HG03520 (cell line): Measurements from ENCODE around the gene CST11.

Source experiments
- ATAC-seq: cut with Tn5 transposase; IDR thresholded peaks from one replicate; pipeline ENCODE4 v1.9.1; 2021; ENCODE audit warnings: mild to moderate bottlenecking, moderate library complexity; ENCODE audit not compliant: unreplicated experiment

Gene CST11

DNA sequence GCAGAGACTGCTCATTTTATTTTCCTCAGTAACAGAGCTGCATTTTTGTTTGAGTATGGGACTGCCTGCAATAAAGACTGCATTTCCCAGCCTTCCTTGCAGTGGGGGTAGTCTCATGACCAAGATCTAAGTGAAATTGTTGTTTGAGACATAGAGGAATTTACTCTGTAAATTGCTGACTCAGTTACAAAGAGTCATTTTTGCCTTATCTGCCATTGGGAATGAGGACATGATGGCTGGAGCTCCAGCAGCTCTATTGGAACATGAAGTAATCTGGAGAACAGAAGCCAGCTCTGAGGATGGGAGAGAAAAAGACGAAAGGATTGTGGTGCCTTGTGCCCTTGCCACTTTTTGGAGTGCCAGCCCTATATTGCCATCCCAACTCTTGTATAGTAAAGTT, 2.1 kb upstream of the CST11 start:
- ATAC-seq = no peak

DNA sequence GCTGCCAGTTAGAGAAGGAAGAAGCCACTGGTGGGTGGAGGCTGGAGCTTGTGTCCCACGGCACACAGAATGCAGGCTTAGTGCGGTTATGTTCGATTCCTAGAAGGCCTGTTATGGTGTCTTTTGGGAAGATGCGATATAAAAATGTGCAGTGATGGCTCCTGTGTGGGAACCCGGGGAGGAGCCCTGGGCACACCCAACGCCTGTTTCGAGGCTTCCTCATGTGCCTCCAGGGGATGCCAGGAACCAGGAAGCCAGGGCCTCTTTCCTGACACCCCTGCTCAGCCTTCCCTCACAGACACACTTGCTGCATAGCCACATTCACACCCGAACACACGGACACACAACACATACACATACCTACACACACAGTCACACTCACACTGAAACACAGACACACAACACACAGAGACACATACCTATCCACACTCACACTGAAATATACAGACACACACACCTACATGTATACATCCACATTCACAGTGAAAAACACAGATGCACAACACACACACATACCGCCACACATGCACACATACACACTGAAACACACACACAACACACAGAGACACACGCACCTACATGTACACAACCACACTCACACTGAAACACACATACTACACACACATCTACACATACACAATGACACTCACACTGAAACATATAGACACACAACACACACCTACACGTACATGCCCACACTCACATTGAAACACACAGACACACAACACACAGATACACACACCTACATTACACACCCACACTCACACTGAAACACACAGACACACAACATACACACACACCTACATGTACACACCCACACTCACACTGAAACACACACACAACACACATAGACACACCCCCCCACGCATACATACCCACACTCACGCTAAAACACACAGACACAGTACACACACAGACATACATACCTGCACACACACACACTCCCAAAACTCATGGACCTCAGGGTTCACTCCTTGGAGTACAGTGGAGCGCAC, 1.2 kb upstream of the CST11 start:
- ATAC-seq = no peak

DNA sequence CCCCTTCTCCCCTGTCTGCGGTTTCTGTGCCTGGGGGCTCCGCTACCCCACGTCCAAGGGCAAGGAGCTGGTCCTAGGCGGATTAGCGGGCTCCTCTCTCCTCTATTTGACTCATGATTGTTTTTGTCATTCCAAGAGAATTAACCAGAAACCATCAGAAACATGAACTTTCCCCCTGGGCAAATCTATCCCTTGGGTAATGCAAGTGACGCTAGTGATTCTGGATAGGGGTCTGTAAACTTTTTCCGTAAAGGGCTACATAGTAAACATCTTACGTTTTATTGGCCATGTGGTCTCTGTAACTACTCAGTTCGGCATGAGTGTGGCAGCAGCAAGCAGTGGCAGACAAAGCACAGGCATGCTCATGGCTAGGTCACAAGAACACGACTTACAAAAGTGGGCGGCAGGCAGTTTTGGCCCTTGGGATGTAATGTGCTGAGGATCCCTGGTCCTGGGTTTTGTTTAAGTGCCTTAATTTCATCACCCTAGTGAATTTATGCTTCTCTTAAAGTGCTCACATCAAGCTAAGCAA, 654 bp downstream of the CST11 start:
- ATAC-seq = no peak

DNA sequence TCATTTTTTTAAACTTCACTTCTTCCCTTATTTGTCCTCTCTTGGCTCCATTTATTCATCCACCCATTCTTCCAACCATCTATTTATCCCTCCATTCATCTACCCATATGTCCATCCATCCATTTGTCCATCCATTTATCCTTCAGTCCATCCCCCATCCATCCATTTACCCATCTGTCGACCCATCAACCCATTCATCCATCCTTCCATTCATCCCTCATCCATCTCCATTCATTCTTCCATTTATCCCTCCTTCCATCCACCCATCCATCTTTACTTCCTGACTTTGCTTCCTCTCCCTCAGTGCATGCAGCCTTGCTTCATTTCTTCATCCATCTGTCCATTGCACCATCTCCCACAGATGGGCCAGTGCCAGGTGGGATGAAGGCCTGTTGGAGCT, 1.8 kb downstream of the CST11 start:
- no peak for ATAC-seq

- ATAC-seq = no peak
Measured at GRCh38 chr20:23449421-23449820, 3.3 kb downstream of the CST11 start.

GRCh38 chr20:23448167-23448566, 4.5 kb downstream of the CST11 start:
- no peak for ATAC-seq

DNA sequence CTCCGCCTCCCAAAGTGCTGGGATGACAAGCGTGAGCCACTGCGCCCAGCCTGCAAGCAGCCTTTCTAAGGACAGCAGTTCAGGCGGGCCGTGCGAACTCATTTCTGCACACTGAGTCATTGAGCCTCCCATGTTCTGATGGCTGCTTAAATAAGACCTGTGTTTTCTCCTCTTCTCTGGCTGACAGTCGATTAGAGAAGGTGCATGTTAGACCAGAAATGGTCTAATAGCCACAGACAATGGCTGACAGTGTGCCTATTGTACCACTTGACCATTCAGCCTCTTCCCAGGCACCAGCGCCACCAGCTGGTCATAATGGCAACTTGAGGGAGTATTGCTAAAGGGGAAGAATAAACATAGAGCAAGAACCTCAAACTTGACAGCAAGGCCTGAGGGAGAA, 6.2 kb downstream of the CST11 start:
- no peak for ATAC-seq

- ATAC-seq = no peak
Measured at GRCh38 chr20:23445596-23446217, 7.0 kb downstream of the CST11 start.

DNA sequence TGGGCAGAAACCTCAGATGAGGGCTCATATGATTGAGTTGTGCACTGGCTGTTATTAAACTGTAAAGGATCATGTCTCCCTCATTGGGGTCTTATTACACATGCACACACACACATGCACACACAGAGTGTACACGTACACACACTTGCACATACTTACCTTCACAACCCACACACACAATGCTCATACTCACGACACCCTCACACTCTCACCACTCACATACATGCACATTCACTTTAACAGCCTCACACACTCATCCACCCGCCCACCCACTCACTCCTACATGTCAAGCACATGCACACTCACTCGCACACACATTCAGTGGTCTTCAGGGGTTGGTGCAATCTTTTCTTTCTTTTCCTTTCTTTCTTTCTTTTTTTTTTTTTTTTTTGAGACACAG, 7.8 kb downstream of the CST11 start:
- ATAC-seq = no peak

DNA sequence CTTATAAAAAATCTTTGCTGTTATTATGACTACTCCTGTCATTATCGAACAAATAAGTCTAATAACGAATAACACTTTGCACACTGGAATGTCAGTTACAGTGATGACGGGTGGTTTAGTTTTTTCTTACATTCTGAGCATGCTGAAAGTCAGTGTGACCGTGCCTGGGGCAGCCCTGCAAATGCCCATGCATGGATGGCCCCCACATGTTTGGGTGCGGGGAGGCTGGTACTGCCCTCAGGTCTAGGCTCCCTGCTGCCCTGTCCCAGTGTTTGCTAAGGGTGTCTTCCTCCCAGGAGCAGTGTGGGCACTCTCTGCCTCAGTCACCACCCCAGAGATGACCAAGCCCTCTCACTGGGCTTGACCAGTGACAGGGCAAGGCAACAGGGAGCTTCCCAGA, 10.2 kb downstream of the CST11 start:
- ATAC-seq = no peak

DNA sequence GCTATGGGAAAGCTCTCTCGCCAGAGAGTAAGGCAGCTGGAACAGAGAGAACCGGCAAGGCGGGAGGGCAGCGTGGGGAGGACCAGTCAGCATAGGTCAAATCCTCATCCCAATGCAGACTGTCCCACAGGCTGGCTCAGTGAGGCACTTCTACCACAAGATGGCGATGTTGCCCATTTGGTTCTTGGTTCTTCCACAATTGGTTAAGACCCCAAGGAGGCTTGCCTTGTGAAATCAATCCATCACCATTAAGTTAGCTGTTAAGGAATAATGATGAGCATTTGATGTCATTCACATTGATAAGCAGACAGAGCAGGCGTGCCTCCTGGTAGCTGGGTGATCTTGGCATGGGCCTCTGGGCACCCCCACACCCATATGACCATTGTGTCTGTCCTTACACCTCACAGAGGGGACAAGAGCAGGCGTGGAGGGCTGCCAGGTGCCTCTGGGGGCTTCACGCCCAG, 10.8 kb downstream of the CST11 start:
- ATAC-seq = peak; percentile 72

DNA sequence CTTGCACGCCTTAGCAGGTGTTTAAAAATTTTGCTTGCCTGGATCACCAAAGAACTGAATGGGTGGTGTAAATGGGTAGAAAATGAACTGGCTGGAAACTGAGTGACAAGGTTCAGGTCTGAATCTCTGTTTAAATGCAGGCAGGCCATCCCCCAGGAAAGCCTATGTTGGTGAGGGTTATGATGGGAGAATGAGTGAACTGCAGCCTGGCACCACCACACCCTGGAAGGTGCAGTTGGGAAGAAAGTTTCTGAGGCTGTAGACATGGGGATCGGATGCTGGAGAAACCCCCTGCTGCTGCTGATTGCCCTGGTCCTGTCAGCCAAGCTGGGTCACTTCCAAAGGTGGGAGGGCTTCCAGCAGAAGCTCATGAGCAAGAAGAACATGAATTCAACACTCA, 12.7 kb downstream of the CST11 start:
- ATAC-seq = no peak

DNA sequence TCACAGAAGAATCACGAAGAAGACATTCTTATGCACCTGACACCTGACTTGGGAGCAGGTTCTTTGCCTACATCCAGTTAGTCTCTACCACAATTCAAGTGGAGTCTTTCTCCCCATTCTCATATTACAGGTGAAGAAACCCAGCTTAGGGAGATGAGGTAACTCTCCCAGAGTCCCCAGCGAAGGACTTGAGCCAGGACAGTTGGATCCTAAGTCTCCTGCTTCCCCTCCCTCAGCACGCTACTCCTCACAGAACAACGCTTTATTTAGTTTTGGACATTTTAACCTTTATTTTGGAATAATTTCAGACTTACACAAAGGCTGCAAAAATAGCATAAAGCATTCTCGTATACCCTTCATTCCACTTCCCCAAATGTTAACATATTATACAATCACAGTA, 14.0 kb downstream of the CST11 start:
- ATAC-seq = no peak

DNA sequence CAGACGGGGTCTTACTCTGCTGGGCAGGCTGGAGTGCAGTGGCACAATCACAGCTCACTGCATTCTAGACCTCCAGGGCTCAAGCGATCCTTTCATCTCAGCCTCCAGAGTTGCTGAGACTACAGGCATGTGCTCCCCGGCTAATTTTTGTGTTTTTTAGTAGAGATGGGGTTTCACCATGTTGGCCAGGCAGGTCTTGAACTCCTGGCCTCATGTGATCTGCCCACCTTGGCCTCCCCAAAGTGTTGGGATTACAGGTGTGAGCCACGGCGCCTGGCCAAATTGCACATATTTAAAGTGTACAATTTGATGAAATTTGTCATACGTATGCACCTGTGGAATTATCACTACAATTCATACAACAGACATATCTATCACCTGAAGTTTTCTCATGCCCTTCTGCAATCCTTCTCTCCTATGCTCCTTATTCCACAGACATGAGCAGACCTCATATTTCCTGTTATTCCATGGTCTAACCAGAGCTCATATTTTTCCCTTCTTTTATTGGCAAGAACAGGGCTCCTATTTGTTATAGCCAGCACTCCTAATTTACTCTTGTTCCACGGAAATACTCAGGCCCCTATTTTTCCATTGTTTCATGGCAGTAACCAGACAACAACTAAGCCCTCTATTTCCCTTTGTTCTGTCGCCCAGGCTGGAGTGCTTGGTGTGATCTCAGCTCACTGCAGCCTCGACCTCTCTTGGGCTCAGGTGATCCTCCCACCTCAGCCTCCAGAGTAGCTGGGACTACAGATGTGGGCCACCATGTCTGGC, 15.4 kb downstream of the CST11 start:
- ATAC-seq = no peak

DNA sequence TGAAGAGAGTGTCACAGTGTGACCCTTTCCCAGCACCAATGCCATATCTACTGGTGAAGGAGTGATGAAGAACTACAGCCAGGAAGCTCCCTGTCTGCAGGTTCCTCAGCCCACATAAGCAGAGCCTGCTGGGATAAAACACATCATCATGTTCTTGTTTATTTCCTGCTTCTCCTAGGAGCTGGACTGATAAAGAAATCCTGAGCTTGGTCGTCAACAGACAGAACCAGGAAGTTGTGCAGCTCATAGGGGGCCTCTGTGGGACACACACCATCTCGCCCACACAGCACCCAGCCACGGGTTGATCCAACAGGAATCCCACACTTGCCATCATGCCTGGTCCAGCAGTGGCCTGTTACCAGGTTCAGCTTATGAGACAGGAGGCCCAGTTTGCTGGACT, 16.0 kb downstream of the CST11 start:
- ATAC-seq = no peak

GRCh38 chr20:23435626-23436539, 16.8 kb downstream of the CST11 start:
- no peak for ATAC-seq

- ATAC-seq = no peak
Measured at GRCh38 chr20:23434521-23435313, 18.0 kb downstream of the CST11 start.

GRCh38 chr20:23433628-23434027, 19.0 kb downstream of the CST11 start:
- no peak for ATAC-seq

DNA sequence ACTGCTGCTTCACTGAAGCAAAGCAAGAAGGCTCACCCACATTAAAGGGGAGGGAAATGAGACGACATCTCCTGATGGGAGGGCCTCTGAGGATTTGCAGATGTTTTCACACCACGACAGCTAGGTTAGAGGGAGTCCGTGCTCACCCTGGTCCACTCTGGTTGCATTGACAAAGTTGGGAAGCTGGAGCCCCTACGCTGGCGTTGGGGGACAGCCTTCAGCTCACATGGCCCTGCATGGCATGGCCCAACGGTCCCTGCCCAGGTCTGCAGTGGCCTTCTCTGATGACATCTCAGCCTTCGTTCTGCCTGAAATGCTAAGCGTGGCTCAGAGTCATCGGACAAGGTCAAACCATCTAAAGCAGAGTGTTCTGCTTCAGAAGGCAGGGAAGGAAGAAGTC, 27.5 kb downstream of the CST11 start:
- no peak for ATAC-seq
